ENCODE measurements around the gene SLC23A2. TPM values are rescaled to one million over a fixed set of nuclear protein-coding genes. Genes with fewer than 3 reads are reported as not detected.
A peak's percentile ranks its signal among the peaks of the same experiment; 100 is the strongest.

SLC23A2 gene
- total and polyA plus RNA-seq, 4 donors: 54.6 to 67.8 (median 59.4) TPM

GRCh38 chr20:4848041-4848440, 153.3 kb downstream of the SLC23A2 start:
- no peak for DNase-seq (ENCODE audit: low read depth in 4 of 6, low spot score in 6 of 6)
- H3K9me3 ChIP-seq (ENCODE audit: control insufficient read depth, insufficient read depth, low read length): no peaks in the 10 kb centered on the region
- peaks cover 4% of the 10 kb centered on the region for H3K36me3 ChIP-seq (ENCODE audit: control insufficient read depth, insufficient read depth, low read length)
- WGBS (ENCODE audit: insufficient coverage): 81% methylated on average over 4 of the region's 7 CpGs
- H3K27me3 ChIP-seq (ENCODE audit: control insufficient read depth, insufficient read depth, low read length): no peaks in the 10 kb centered on the region
- no peak overlapping the region for H3K4me3 ChIP-seq (ENCODE audit: low read depth, low read length)
- no peaks in the 10 kb centered on the region for H3K4me1 ChIP-seq (ENCODE audit: control insufficient read depth, insufficient read depth, low read length)
- no peak overlapping the region for H3K27ac ChIP-seq (ENCODE audit: low read depth, low read length)

GRCh38 chr20:4846821-4847220, 154.5 kb downstream of the SLC23A2 start:
- WGBS (ENCODE audit: insufficient coverage): 97% methylated on average over 2 of the region's 2 CpGs
- peak in 1 of 6 donors; percentile 80 for DNase-seq (ENCODE audit: low read depth in 4 of 6, low spot score in 6 of 6)
- Histone ChIP-seq H3K27me3 (ENCODE audit: control insufficient read depth, insufficient read depth, low read length) (no peaks in the 10 kb centered on the region), H3K4me1 (ENCODE audit: control insufficient read depth, insufficient read depth, low read length) (no peaks in the 10 kb centered on the region), H3K27ac (ENCODE audit: low read depth, low read length) (no peak overlapping the region), H3K36me3 (ENCODE audit: control insufficient read depth, insufficient read depth, low read length) (no peaks in the 10 kb centered on the region), H3K4me3 (ENCODE audit: low read depth, low read length) (no peak overlapping the region), H3K9me3 (ENCODE audit: control insufficient read depth, insufficient read depth, low read length) (no peaks in the 10 kb centered on the region)

- H3K27me3 ChIP-seq (ENCODE audit: control insufficient read depth, insufficient read depth, low read length): no peaks in the 10 kb centered on the region
- no peaks in the 10 kb centered on the region for H3K9me3 ChIP-seq (ENCODE audit: control insufficient read depth, insufficient read depth, low read length)
- H3K4me3 ChIP-seq (ENCODE audit: low read depth, low read length): no peak overlapping the region
- H3K36me3 ChIP-seq (ENCODE audit: control insufficient read depth, insufficient read depth, low read length): no peaks in the 10 kb centered on the region
- 96% methylated on average over 4 of the region's 9 CpGs for WGBS (ENCODE audit: insufficient coverage)
- no peaks in the 10 kb centered on the region for H3K4me1 ChIP-seq (ENCODE audit: control insufficient read depth, insufficient read depth, low read length)
- no peak overlapping the region for H3K27ac ChIP-seq (ENCODE audit: low read depth, low read length)
- no peak for DNase-seq (ENCODE audit: low read depth in 4 of 6, low spot score in 6 of 6)
Observed at GRCh38 chr20:4844751-4845465, 156.4 kb downstream of the SLC23A2 start.

- Histone ChIP-seq H3K4me1 (ENCODE audit: control insufficient read depth, insufficient read depth, low read length) (no peaks in the 10 kb centered on the region), H3K9me3 (ENCODE audit: control insufficient read depth, insufficient read depth, low read length) (no peaks in the 10 kb centered on the region), H3K27ac (ENCODE audit: low read depth, low read length) (no peak overlapping the region), H3K36me3 (ENCODE audit: control insufficient read depth, insufficient read depth, low read length) (no peaks in the 10 kb centered on the region), H3K27me3 (ENCODE audit: control insufficient read depth, insufficient read depth, low read length) (no peaks in the 10 kb centered on the region), H3K4me3 (ENCODE audit: low read depth, low read length) (no peak overlapping the region)
- no peak for DNase-seq (ENCODE audit: low read depth in 4 of 6, low spot score in 6 of 6)
- WGBS (ENCODE audit: insufficient coverage): no CpG with 5 or more reads among the region's 4 CpGs
Observed at GRCh38 chr20:4844325-4844724, 157.0 kb downstream of the SLC23A2 start.

GRCh38 chr20:4840801-4841200, 160.5 kb downstream of the SLC23A2 start:
- Histone ChIP-seq H3K4me1 (ENCODE audit: control insufficient read depth, insufficient read depth, low read length) (peaks cover 2% of the 10 kb centered on the region), H3K9me3 (ENCODE audit: control insufficient read depth, insufficient read depth, low read length) (no peaks in the 10 kb centered on the region), H3K27me3 (ENCODE audit: control insufficient read depth, insufficient read depth, low read length) (no peaks in the 10 kb centered on the region), H3K4me3 (ENCODE audit: low read depth, low read length) (no peak overlapping the region), H3K36me3 (ENCODE audit: control insufficient read depth, insufficient read depth, low read length) (no peaks in the 10 kb centered on the region), H3K27ac (ENCODE audit: low read depth, low read length) (no peak overlapping the region)
- WGBS (ENCODE audit: insufficient coverage): no CpG with 5 or more reads among the region's 1 CpG
- no peak for DNase-seq (ENCODE audit: low read depth in 4 of 6, low spot score in 6 of 6)

GRCh38 chr20:4838526-4838925, 162.8 kb downstream of the SLC23A2 start:
- Histone ChIP-seq H3K4me1 (ENCODE audit: control insufficient read depth, insufficient read depth, low read length) (peaks cover 10% of the 10 kb centered on the region), H3K36me3 (ENCODE audit: control insufficient read depth, insufficient read depth, low read length) (no peaks in the 10 kb centered on the region), H3K4me3 (ENCODE audit: low read depth, low read length) (no peak overlapping the region), H3K27ac (ENCODE audit: low read depth, low read length) (no peak overlapping the region), H3K9me3 (ENCODE audit: control insufficient read depth, insufficient read depth, low read length) (no peaks in the 10 kb centered on the region), H3K27me3 (ENCODE audit: control insufficient read depth, insufficient read depth, low read length) (no peaks in the 10 kb centered on the region)
- DNase-seq (ENCODE audit: low read depth in 4 of 6, low spot score in 6 of 6): no peak
- 75% methylated on average over 5 of the region's 8 CpGs for WGBS (ENCODE audit: insufficient coverage)

- Histone ChIP-seq H3K9me3 (ENCODE audit: control insufficient read depth, insufficient read depth, low read length) (no peaks in the 10 kb centered on the region), H3K36me3 (ENCODE audit: control insufficient read depth, insufficient read depth, low read length) (no peaks in the 10 kb centered on the region), H3K27ac (ENCODE audit: low read depth, low read length) (no peak overlapping the region), H3K4me3 (ENCODE audit: low read depth, low read length) (no peak overlapping the region), H3K4me1 (ENCODE audit: control insufficient read depth, insufficient read depth, low read length) (peaks cover 10% of the 10 kb centered on the region), H3K27me3 (ENCODE audit: control insufficient read depth, insufficient read depth, low read length) (no peaks in the 10 kb centered on the region)
- no peak for DNase-seq (ENCODE audit: low read depth in 4 of 6, low spot score in 6 of 6)
- 90% methylated on average over 2 of the region's 2 CpGs for WGBS (ENCODE audit: insufficient coverage)
Observed at GRCh38 chr20:4837760-4838159, 163.6 kb downstream of the SLC23A2 start.

- no peak overlapping the region for H3K4me3 ChIP-seq (ENCODE audit: low read depth, low read length)
- 75% methylated on average over 1 of the region's 4 CpGs for WGBS (ENCODE audit: insufficient coverage)
- DNase-seq (ENCODE audit: low read depth in 4 of 6, low spot score in 6 of 6): no peak
- H3K9me3 ChIP-seq (ENCODE audit: control insufficient read depth, insufficient read depth, low read length): no peaks in the 10 kb centered on the region
- H3K27ac ChIP-seq (ENCODE audit: low read depth, low read length): no peak overlapping the region
- H3K4me1 ChIP-seq (ENCODE audit: control insufficient read depth, insufficient read depth, low read length): peaks cover 10% of the 10 kb centered on the region
- H3K27me3 ChIP-seq (ENCODE audit: control insufficient read depth, insufficient read depth, low read length): no peaks in the 10 kb centered on the region
- no peaks in the 10 kb centered on the region for H3K36me3 ChIP-seq (ENCODE audit: control insufficient read depth, insufficient read depth, low read length)
Observed at GRCh38 chr20:4836935-4837334, 164.4 kb downstream of the SLC23A2 start.

- H3K27ac ChIP-seq (ENCODE audit: low read depth, low read length): peak overlapping the region; percentile 7
Observed at GRCh38 chr20:4836473-4836872, 164.8 kb downstream of the SLC23A2 start.

More at GRCh38 chr20:4836473-4836872, 164.8 kb downstream of the SLC23A2 start:
- 83% methylated on average over 2 of the region's 6 CpGs for WGBS (ENCODE audit: insufficient coverage)
- peaks cover 10% of the 10 kb centered on the region for H3K4me1 ChIP-seq (ENCODE audit: control insufficient read depth, insufficient read depth, low read length)
- no peaks in the 10 kb centered on the region for H3K36me3 ChIP-seq (ENCODE audit: control insufficient read depth, insufficient read depth, low read length)
- DNase-seq (ENCODE audit: low read depth in 4 of 6, low spot score in 6 of 6): no peak
- no peaks in the 10 kb centered on the region for H3K9me3 ChIP-seq (ENCODE audit: control insufficient read depth, insufficient read depth, low read length)
- H3K4me3 ChIP-seq (ENCODE audit: low read depth, low read length): no peak overlapping the region
- H3K27me3 ChIP-seq (ENCODE audit: control insufficient read depth, insufficient read depth, low read length): no peaks in the 10 kb centered on the region

Data from spinal cord (tissue), 10 donors.